HCT116 (cell line): ENCODE data around the gene CMC4. TPM values are rescaled to one million over a fixed set of nuclear protein-coding genes. Genes with fewer than 3 reads are reported as not detected.
A peak's percentile ranks its signal among the peaks of the same experiment; 100 is the strongest.

Source experiments
- ATAC-seq: fragments of 200-7000 bp; cut with Tn5 transposase; 2 replicates; pipeline ENCODE4 v1.9.1; 2020; ENCODE audit warnings: mild to moderate bottlenecking, moderate library complexity
- Bru-seq: library from RNA; stranded (reverse); fragments of 400-500 nt; gene quantifications from one replicate; lab custom pipeline; 2021; lab: Mats Ljungman, UMichigan
- BruChase-seq, 2 experiments: library from RNA; stranded (reverse); fragments of 400-500 nt; gene quantifications; one replicate each; lab custom pipeline; 2021; lab: Mats Ljungman, UMichigan
- BruUV-seq: library from RNA; stranded (reverse); fragments of 400-500 nt; replicated peaks from 2 replicates; lab custom pipeline; 2021; lab: Mats Ljungman, UMichigan
- CTCF ChIA-PET: fragments of 300-600 bp; sonication (Branson Sonifier 250); formaldehyde crosslinking; loops from one replicate; lab custom pipeline; 2021; ENCODE audit warnings: antibody characterized with exemption; lab: Charles Lee
- POLR2A ChIA-PET: fragments of 300-600, 350-600 bp; sonication (Branson Sonifier 250); formaldehyde crosslinking; loops from one replicate; lab custom pipeline; 2021; ENCODE audit warnings: antibody characterized with exemption; lab: Charles Lee
- RAD21 ChIA-PET, 2 experiments: fragments of 300-600 bp; sonication (Branson Sonifier 250); formaldehyde crosslinking; loops; one replicate each; lab custom pipeline; 2023; ENCODE audit warnings: low total read pairs in 2 of 2; ENCODE audit not compliant: uncharacterized antibody in 2 of 2, unreplicated experiment in 2 of 2, low non-redundant PET in 1 of 2; lab: Charles Lee
- DNase-seq: peaks from one replicate; pipeline ENCODE4 v3.0.0-alpha.2; 2010; ENCODE audit warnings: low read depth, low spot score
- H2AFZ ChIP-seq: fragments of 200-600 bp; shearing (Covaris generic), sonication (generic); 2 replicates; pipeline ENCODE4 v1.6.1; 2017; ENCODE audit warnings: low read depth, mixed run types, mixed read lengths, antibody characterized with exemption, low read length; ENCODE audit not compliant: poor library complexity, severe bottlenecking
- H3K27ac ChIP-seq: 2 replicates; pipeline ENCODE4 v1.5.1; 2012; ENCODE audit warnings: low read depth, low read length
- H3K27me3 ChIP-seq: fragments of 200-600 bp; sonication (generic); 2 replicates; pipeline ENCODE4 v1.6.1; 2016; ENCODE audit warnings: mixed run types, low read length, mixed read lengths; ENCODE audit not compliant: insufficient read depth
- H3K36me3 ChIP-seq, 2 experiments: fragments of 200-500 bp in 1 of 2; fragments of 200-600 bp in 1 of 2; sonication (Bioruptor generic) in 1 of 2; sonication (generic) in 1 of 2; 2 replicates each; pipeline versions ENCODE4 v1.5.1 to v1.6.1; 2014 to 2016; ENCODE audit warnings: low read length in 2 of 2, inconsistent platforms in 1 of 2, mixed read lengths in 1 of 2, mixed run types in 1 of 2; ENCODE audit not compliant: insufficient read depth in 2 of 2, control insufficient read depth in 1 of 2
- H3K4me1 ChIP-seq, 2 experiments: fragments of 200-600 bp in 1 of 2; sonication (generic) in 1 of 2; 2 replicates each; pipeline versions ENCODE4 v1.5.1 to v1.6.1; 2012 to 2017; ENCODE audit warnings: low read length in 2 of 2, inconsistent platforms in 1 of 2, mild to moderate bottlenecking in 1 of 2, mixed read lengths in 1 of 2, mixed run types in 1 of 2, moderate library complexity in 1 of 2; ENCODE audit not compliant: insufficient read depth in 2 of 2, control insufficient read depth in 1 of 2
- H3K4me2 ChIP-seq: fragments of 200-600 bp; sonication (generic); 2 replicates; pipeline ENCODE4 v1.6.1; 2017; ENCODE audit warnings: mixed run types, low read length, mixed read lengths
- H3K4me3 ChIP-seq, 2 experiments: fragments of 200-600 bp in 1 of 2; sonication (generic) in 1 of 2; replicated peaks in 1 of 2; 2 replicates each; pipeline ENCODE4 v1.5.1; 2011 to 2016; ENCODE audit warnings: low read length in 2 of 2, control low read depth in 1 of 2, low read depth in 1 of 2, mild to moderate bottlenecking in 1 of 2, mixed read lengths in 1 of 2, mixed run types in 1 of 2
- H3K79me2 ChIP-seq: fragments of 200-600 bp; sonication (generic); 2 replicates; pipeline ENCODE4 v1.6.1; 2017; ENCODE audit warnings: mild to moderate bottlenecking, mixed run types, low read length, moderate library complexity, mixed read lengths; ENCODE audit not compliant: insufficient read depth
- H3K9ac ChIP-seq: fragments of 200-600 bp; sonication (generic); 2 replicates; pipeline ENCODE4 v1.6.1; 2016; ENCODE audit warnings: low read length, mixed read lengths
- H3K9me2 ChIP-seq: fragments of 200-600 bp; sonication (generic), shearing (Covaris generic); 2 replicates; pipeline ENCODE4 v1.6.1; 2017; ENCODE audit warnings: mixed run types, mild to moderate bottlenecking, moderate library complexity; ENCODE audit not compliant: insufficient read depth
- H3K9me3 ChIP-seq, 2 experiments: fragments of 200-500 bp in 1 of 2; fragments of 200-600 bp in 1 of 2; sonication (Bioruptor generic) in 1 of 2; sonication (generic) in 1 of 2; 2 replicates each; pipeline ENCODE4 v1.6.1; 2014 to 2017; ENCODE audit warnings: low read length in 2 of 2, mixed read lengths in 2 of 2, inconsistent platforms in 1 of 2, low read depth in 1 of 2, mild to moderate bottlenecking in 1 of 2, mixed run types in 1 of 2, moderate library complexity in 1 of 2; ENCODE audit not compliant: control insufficient read depth in 1 of 2, insufficient read depth in 1 of 2
- H4K20me1 ChIP-seq: fragments of 200-600 bp; sonication (generic), shearing (Covaris generic); 2 replicates; pipeline ENCODE4 v1.6.1; 2017; ENCODE audit warnings: mixed run types, mild to moderate bottlenecking, moderate library complexity; ENCODE audit not compliant: insufficient read depth
- CEBPB ChIP-seq: IDR thresholded peaks from 2 replicates; pipeline ENCODE4 v1.6.1; 2012; ENCODE audit warnings: low read depth
- EGR1 ChIP-seq: IDR thresholded peaks from 2 replicates; pipeline ENCODE4 v1.6.1; 2012; ENCODE audit warnings: low read depth
- ELF1 ChIP-seq: IDR thresholded peaks from 2 replicates; pipeline ENCODE4 v1.6.1; 2012; ENCODE audit warnings: low read depth, borderline replicate concordance
- EZH2 ChIP-seq: fragments of 200-600 bp; sonication (generic); IDR thresholded peaks from 2 replicates; pipeline ENCODE4 v1.6.1; 2017; ENCODE audit warnings: antibody characterized with exemption, mixed run types
- EZH2phosphoT487 ChIP-seq: fragments of 200-600 bp; IDR thresholded peaks from 2 replicates; pipeline ENCODE4 v1.6.1; 2018; ENCODE audit warnings: antibody characterized with exemption, borderline replicate concordance
- FOSL1 ChIP-seq: IDR thresholded peaks from 2 replicates; pipeline ENCODE4 v1.6.1; 2012; ENCODE audit warnings: low read depth
- POLR2A ChIP-seq: IDR thresholded peaks from 2 replicates; pipeline ENCODE4 v1.7.0; 2011; ENCODE audit warnings: borderline replicate concordance; ENCODE audit not compliant: insufficient read depth, insufficient read length; ENCODE audit errors: extremely low read depth
- POLR2AphosphoS5 ChIP-seq: IDR thresholded peaks from 2 replicates; pipeline ENCODE4 v1.6.1; 2011; ENCODE audit warnings: mild to moderate bottlenecking, low read depth, low read length, moderate library complexity
- SIN3A ChIP-seq: IDR thresholded peaks from 2 replicates; pipeline ENCODE4 v1.6.1; 2012; ENCODE audit warnings: low read depth
- SP1 ChIP-seq: IDR thresholded peaks from 2 replicates; pipeline ENCODE4 v1.6.1; 2012; ENCODE audit warnings: low read depth
- SRF ChIP-seq: IDR thresholded peaks from 2 replicates; pipeline ENCODE4 v1.6.1; 2012; ENCODE audit warnings: low read depth
- TCF7L2 ChIP-seq: IDR thresholded peaks from 2 replicates; pipeline ENCODE4 v1.7.0; 2011; ENCODE audit warnings: borderline replicate concordance, inconsistent platforms; ENCODE audit not compliant: insufficient read depth, insufficient read length; ENCODE audit errors: extremely low read depth
- ZFX ChIP-seq: fragments of 450-650 bp; IDR thresholded peaks from 2 replicates; pipeline ENCODE4 v1.6.1; 2017
- ZNF274 ChIP-seq: fragments of 200-500 bp; sonication (Bioruptor generic); IDR thresholded peaks from 2 replicates; pipeline ENCODE4 v1.6.1; 2014; ENCODE audit warnings: mild to moderate bottlenecking, low read depth, low read length, inconsistent platforms
- intact Hi-C: fragments of 100-400 bp; cut with micrococcal nuclease; formaldehyde crosslinking; loops from 2 replicates; pipeline ENCODE4 v1.10.0; 2022
- long read RNA-seq: library from polyadenylated mRNA; unstranded; transcript quantifications from one replicate; pipeline ENCODE4 v2.0.0, GENCODE V29; 2021; ENCODE audit not compliant: unreplicated experiment
- polyA plus RNA-seq: library from polyadenylated mRNA; unstranded; fragments of >200 nt; gene quantifications from 2 replicates; pipeline ENCODE4 v1.2.1, GENCODE V29; 2012; ENCODE audit warnings: missing spikeins
- total RNA-seq: library from RNA; stranded (reverse); gene quantifications from one replicate; pipeline ENCODE4 v1.2.1, GENCODE V29; 2021; ENCODE audit not compliant: unreplicated experiment
- TF ChIP-seq, protein P1 (sequence below): IDR thresholded peaks from 2 replicates; pipeline ENCODE4 v1.6.1; 2012
- TF ChIP-seq, protein P2 (sequence below): IDR thresholded peaks from 2 replicates; pipeline ENCODE4 v1.6.1; 2012
- TF ChIP-seq, protein P3 (sequence below), 3 experiments: fragments of 200-600 bp in 1 of 3; sonication (generic) in 1 of 3; IDR thresholded peaks in 2 of 3; conservative IDR thresholded peaks in 1 of 3; 2 replicates each; pipeline ENCODE4 v1.5.1; 2012 to 2017; ENCODE audit warnings: low read depth in 2 of 3, low read length in 2 of 3, antibody characterized with exemption in 1 of 3, borderline replicate concordance in 1 of 3, control low read depth in 1 of 3, mild to moderate bottlenecking in 1 of 3, mixed read lengths in 1 of 3, mixed run types in 1 of 3, moderate library complexity in 1 of 3; ENCODE audit not compliant: insufficient read depth in 1 of 3
- TF ChIP-seq, protein P4 (sequence below): IDR thresholded peaks from 2 replicates; pipeline ENCODE4 v1.6.1; 2011; ENCODE audit warnings: mild to moderate bottlenecking, low read length, moderate library complexity; ENCODE audit not compliant: insufficient replicate concordance; ENCODE audit errors: extremely low read depth

CMC4 gene, protein sequence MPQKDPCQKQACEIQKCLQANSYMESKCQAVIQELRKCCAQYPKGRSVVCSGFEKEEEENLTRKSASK
- total RNA-seq (5.3 TPM), Bru-seq, nascent RNA (percentile 70 among the genes with signal in this experiment), BruChase-seq, experiment 1, labeled RNA remaining after a 6-hour chase (percentile 75 among the genes with signal in this experiment), BruChase-seq, experiment 2, labeled RNA remaining after a 2-hour chase (percentile 66 among the genes with signal in this experiment)
- polyA plus RNA-seq: 2.2 and 4.5 TPM in 2 replicates
- long read RNA-seq, partial matches to known transcripts: 0 of 5 reads
- long read RNA-seq, other reads (novel, unspliced or antisense): 1 of 5 reads

DNA sequence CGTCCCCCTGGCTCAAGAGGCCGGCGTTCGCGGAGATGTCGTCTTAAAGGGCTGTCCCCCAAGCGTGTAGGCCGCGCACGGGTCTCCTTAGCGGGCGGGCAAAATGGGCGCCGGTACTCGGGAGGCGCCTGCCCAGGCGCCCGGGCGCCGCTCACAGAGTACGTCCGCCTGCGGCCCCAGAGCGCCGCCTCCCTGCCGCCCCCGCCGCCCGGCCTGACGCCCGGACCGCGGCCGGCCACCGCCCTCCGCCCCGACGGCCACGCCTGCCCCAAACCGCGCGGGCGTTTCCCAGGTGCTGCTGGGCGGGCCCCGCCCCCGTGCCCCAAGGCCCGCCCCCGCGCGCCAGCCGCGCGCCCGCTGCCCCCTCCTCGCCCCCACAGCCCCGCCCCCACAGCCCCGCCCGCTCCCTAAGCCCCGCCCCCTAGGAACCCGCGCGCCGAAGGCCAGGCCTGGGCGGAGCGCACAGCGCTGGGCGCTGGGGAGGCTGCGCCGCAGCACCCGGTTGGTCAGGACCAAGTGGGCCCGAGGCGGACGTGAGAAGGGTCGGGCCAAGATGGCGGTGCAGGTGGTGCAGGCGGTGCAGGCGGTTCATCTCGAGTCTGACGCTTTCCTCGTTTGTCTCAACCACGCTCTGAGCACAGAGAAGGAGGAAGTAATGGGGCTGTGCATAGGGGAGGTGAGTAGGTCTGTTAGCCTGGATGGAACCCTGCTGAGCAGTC lies at the start of gene CMC4, which contains the start of the genes BRCC3 and MTCP1:
CMC4 (minus strand) TSS at position 162 of the 719 bp plus-strand sequence. CDS start 7,113 bp downstream, outside the sequence.
BRCC3 (plus strand) TSS at position 534 of the 719 bp plus-strand sequence; CDS start at position 554, 20 bp downstream.
MTCP1 (minus strand) TSS at position 162 of the 719 bp plus-strand sequence. CDS start 5,126 bp downstream, outside the sequence.
- POLR2A ChIA-PET: no interaction called here
- peak; percentile 64 for TF ChIP-seq POLR2A
- TF ChIP-seq SRF: no peak
- TF ChIP-seq TCF7L2: no peak
- no peak for TF ChIP-seq ELF1
- TF ChIP-seq, protein P1, sequence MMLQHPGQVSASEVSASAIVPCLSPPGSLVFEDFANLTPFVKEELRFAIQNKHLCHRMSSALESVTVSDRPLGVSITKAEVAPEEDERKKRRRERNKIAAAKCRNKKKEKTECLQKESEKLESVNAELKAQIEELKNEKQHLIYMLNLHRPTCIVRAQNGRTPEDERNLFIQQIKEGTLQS: no peak
- TF ChIP-seq, protein P2, sequence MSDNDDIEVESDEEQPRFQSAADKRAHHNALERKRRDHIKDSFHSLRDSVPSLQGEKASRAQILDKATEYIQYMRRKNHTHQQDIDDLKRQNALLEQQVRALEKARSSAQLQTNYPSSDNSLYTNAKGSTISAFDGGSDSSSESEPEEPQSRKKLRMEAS: peak; percentile 64; the same call in 1 of the 2 replicates
- no peak for TF ChIP-seq CEBPB
- TF ChIP-seq SIN3A: peak; percentile 68
- peak; percentile 69 for TF ChIP-seq POLR2AphosphoS5
- TF ChIP-seq ZFX: peak; percentile 44; the same call in 1 of the 2 replicates
- no peak for TF ChIP-seq EZH2phosphoT487
- TF ChIP-seq SP1: no peak; the same call in none of the 2 replicates
- TF ChIP-seq, protein P3, sequence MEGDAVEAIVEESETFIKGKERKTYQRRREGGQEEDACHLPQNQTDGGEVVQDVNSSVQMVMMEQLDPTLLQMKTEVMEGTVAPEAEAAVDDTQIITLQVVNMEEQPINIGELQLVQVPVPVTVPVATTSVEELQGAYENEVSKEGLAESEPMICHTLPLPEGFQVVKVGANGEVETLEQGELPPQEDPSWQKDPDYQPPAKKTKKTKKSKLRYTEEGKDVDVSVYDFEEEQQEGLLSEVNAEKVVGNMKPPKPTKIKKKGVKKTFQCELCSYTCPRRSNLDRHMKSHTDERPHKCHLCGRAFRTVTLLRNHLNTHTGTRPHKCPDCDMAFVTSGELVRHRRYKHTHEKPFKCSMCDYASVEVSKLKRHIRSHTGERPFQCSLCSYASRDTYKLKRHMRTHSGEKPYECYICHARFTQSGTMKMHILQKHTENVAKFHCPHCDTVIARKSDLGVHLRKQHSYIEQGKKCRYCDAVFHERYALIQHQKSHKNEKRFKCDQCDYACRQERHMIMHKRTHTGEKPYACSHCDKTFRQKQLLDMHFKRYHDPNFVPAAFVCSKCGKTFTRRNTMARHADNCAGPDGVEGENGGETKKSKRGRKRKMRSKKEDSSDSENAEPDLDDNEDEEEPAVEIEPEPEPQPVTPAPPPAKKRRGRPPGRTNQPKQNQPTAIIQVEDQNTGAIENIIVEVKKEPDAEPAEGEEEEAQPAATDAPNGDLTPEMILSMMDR (IDR thresholded peaks at IDR 0.05 in 2 of 3, conservative IDR thresholded peaks at IDR 0.05 in 1 of 3; ENCODE audit: borderline replicate concordance in 1 of 3, insufficient read depth in 1 of 3, low read depth in 2 of 3, low read length in 2 of 3): no peak
- no peak for TF ChIP-seq EZH2
- peak; percentile 45; the same call in 1 of the 2 replicates for TF ChIP-seq EGR1
- TF ChIP-seq FOSL1: no peak
- TF ChIP-seq, protein P4, sequence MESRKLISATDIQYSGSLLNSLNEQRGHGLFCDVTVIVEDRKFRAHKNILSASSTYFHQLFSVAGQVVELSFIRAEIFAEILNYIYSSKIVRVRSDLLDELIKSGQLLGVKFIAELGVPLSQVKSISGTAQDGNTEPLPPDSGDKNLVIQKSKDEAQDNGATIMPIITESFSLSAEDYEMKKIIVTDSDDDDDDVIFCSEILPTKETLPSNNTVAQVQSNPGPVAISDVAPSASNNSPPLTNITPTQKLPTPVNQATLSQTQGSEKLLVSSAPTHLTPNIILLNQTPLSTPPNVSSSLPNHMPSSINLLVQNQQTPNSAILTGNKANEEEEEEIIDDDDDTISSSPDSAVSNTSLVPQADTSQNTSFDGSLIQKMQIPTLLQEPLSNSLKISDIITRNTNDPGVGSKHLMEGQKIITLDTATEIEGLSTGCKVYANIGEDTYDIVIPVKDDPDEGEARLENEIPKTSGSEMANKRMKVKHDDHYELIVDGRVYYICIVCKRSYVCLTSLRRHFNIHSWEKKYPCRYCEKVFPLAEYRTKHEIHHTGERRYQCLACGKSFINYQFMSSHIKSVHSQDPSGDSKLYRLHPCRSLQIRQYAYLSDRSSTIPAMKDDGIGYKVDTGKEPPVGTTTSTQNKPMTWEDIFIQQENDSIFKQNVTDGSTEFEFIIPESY: no peak
- no peak for TF ChIP-seq ZNF274

More for the DNA sequence above, at the start of gene CMC4, which contains the start of the genes BRCC3 and MTCP1:
- H3K4me3 ChIP-seq: peak within 1 kb of the TSS; percentile 64 to 83
- no TSS peak for BruUV-seq
- ChIA-PET CTCF (no interaction called here), RAD21 (no interaction called here)
- no peaks in the 10 kb centered on the region for H4K20me1 ChIP-seq
- ATAC-seq (peak; percentile 94), DNase-seq (peak; percentile 60)
- H3K9me2 ChIP-seq: no peaks in the 10 kb centered on the region
- H3K27ac ChIP-seq: peak within 1 kb of the TSS; percentile 45
- intact Hi-C loops: loop anchor here (2.0 kb wide), 1 partner anchor 44 kb away; the partner anchor contains the start of gene FUNDC2
- no peaks in the 10 kb centered on the region for H3K27me3 ChIP-seq
- H3K9ac ChIP-seq: peak within 1 kb of the TSS; percentile 89
- H3K79me2 ChIP-seq: peaks cover 41% of the 10 kb centered on the region
- peak within 1 kb of the TSS; percentile 81 for H3K4me2 ChIP-seq
- H3K9me3 ChIP-seq: no peaks in the 10 kb centered on the region
- H2AFZ ChIP-seq: no peak within 1 kb of the TSS
- peaks cover 15 to 30% of the 10 kb centered on the region in 2 experiments for H3K4me1 ChIP-seq
- H3K36me3 ChIP-seq: peaks cover 0 to 3% of the 10 kb centered on the region in 2 experiments; a peak in 1 of 4 replicates
